HEK293 (cell line): ENCODE results near the gene GDPD3.

Source experiments
- CTCF ChIP-seq: fragments of 450-650 bp; formaldehyde crosslinking; IDR thresholded peaks from 2 replicates; pipeline ENCODE4 v1.5.1; 2016; ENCODE audit warnings: missing biosample characterization, missing genetic modification characterization
- EGR2 ChIP-seq: fragments of 450-650 bp; formaldehyde crosslinking; IDR thresholded peaks from 2 replicates; pipeline ENCODE4 v1.5.1; 2016; ENCODE audit warnings: low read depth, missing biosample characterization, missing genetic modification characterization
- FEZF1 ChIP-seq: fragments of 450-650 bp; formaldehyde crosslinking; IDR thresholded peaks from 2 replicates; pipeline ENCODE4 v1.5.1; 2016; ENCODE audit warnings: missing biosample characterization, missing genetic modification characterization
- KLF17 ChIP-seq: fragments of 450-650 bp; formaldehyde crosslinking; IDR thresholded peaks from 2 replicates; pipeline ENCODE4 v1.5.1; 2016; ENCODE audit warnings: missing biosample characterization, missing genetic modification characterization
- REPIN1 ChIP-seq: fragments of 450-650 bp; formaldehyde crosslinking; IDR thresholded peaks from 2 replicates; pipeline ENCODE4 v1.5.1; 2017; ENCODE audit warnings: missing biosample characterization, missing genetic modification characterization, low read depth
- SALL2 ChIP-seq: fragments of 450-650 bp; formaldehyde crosslinking; IDR thresholded peaks from 2 replicates; pipeline ENCODE4 v1.5.0; 2017; ENCODE audit warnings: missing biosample characterization, mild to moderate bottlenecking, missing genetic modification characterization, borderline replicate concordance
- ZBTB21 ChIP-seq: fragments of 450-650 bp; formaldehyde crosslinking; IDR thresholded peaks from 2 replicates; pipeline ENCODE4 v1.5.1; 2017; ENCODE audit warnings: missing biosample characterization, missing genetic modification characterization
- ZBTB49 ChIP-seq: fragments of 450-650 bp; formaldehyde crosslinking; IDR thresholded peaks from 2 replicates; pipeline ENCODE4 v1.5.1; 2016; ENCODE audit warnings: missing biosample characterization, missing genetic modification characterization, low read depth
- ZNF10 ChIP-seq: fragments of 450-650 bp; formaldehyde crosslinking; IDR thresholded peaks from 2 replicates; pipeline ENCODE4 v1.5.1; 2017; ENCODE audit warnings: missing biosample characterization, missing genetic modification characterization
- ZNF132 ChIP-seq: fragments of 450-650 bp; formaldehyde crosslinking; IDR thresholded peaks from 2 replicates; pipeline ENCODE4 v1.5.1; 2017; ENCODE audit warnings: missing biosample characterization, missing genetic modification characterization, borderline replicate concordance
- ZNF138 ChIP-seq: fragments of 450-650 bp; formaldehyde crosslinking; IDR thresholded peaks from 2 replicates; pipeline ENCODE4 v1.5.1; 2016; ENCODE audit warnings: missing biosample characterization, missing genetic modification characterization, borderline replicate concordance
- ZNF155 ChIP-seq: fragments of 450-650 bp; formaldehyde crosslinking; IDR thresholded peaks from 2 replicates; pipeline ENCODE4 v1.5.1; 2016; ENCODE audit warnings: missing biosample characterization, missing genetic modification characterization
- ZNF175 ChIP-seq: fragments of 450-650 bp; formaldehyde crosslinking; IDR thresholded peaks from 2 replicates; pipeline ENCODE4 v1.5.1; 2016; ENCODE audit warnings: missing biosample characterization, missing genetic modification characterization
- ZNF214 ChIP-seq: fragments of 450-650 bp; formaldehyde crosslinking; IDR thresholded peaks from 2 replicates; pipeline ENCODE4 v1.5.1; 2017; ENCODE audit warnings: missing biosample characterization, mild to moderate bottlenecking, missing genetic modification characterization, borderline replicate concordance
- ZNF239 ChIP-seq: fragments of 450-650 bp; formaldehyde crosslinking; IDR thresholded peaks from 2 replicates; pipeline ENCODE4 v1.5.1; 2016; ENCODE audit warnings: missing biosample characterization, missing genetic modification characterization
- ZNF302 ChIP-seq: fragments of 450-650 bp; formaldehyde crosslinking; IDR thresholded peaks from 2 replicates; pipeline ENCODE4 v1.5.1; 2016; ENCODE audit warnings: missing biosample characterization, missing genetic modification characterization, low read depth
- ZNF335 ChIP-seq: fragments of 450-650 bp; formaldehyde crosslinking; conservative IDR thresholded peaks from 2 replicates; pipeline ENCODE4 v1.5.1; 2016; ENCODE audit warnings: missing biosample characterization, missing genetic modification characterization
- ZNF404 ChIP-seq: fragments of 450-650 bp; formaldehyde crosslinking; IDR thresholded peaks from 2 replicates; pipeline ENCODE4 v1.5.1; 2017; ENCODE audit warnings: missing biosample characterization, missing genetic modification characterization
- ZNF433 ChIP-seq: fragments of 450-650 bp; formaldehyde crosslinking; IDR thresholded peaks from 2 replicates; pipeline ENCODE4 v1.5.1; 2016; ENCODE audit warnings: missing biosample characterization, missing genetic modification characterization, low read depth
- ZNF48 ChIP-seq: fragments of 450-650 bp; formaldehyde crosslinking; IDR thresholded peaks from 2 replicates; pipeline ENCODE4 v1.5.1; 2016; ENCODE audit warnings: missing biosample characterization, missing genetic modification characterization
- ZNF514 ChIP-seq: fragments of 450-650 bp; formaldehyde crosslinking; IDR thresholded peaks from 2 replicates; pipeline ENCODE4 v1.5.1; 2016; ENCODE audit warnings: missing biosample characterization, missing genetic modification characterization
- ZNF521 ChIP-seq: fragments of 450-650 bp; formaldehyde crosslinking; IDR thresholded peaks from 2 replicates; pipeline ENCODE4 v1.5.1; 2017; ENCODE audit warnings: missing biosample characterization, mild to moderate bottlenecking, missing genetic modification characterization
- ZNF544 ChIP-seq: fragments of 450-650 bp; formaldehyde crosslinking; IDR thresholded peaks from 2 replicates; pipeline ENCODE4 v1.5.0; 2017; ENCODE audit warnings: missing biosample characterization, missing genetic modification characterization
- ZNF549 ChIP-seq: fragments of 450-650 bp; IDR thresholded peaks from 2 replicates; pipeline ENCODE4 v1.5.1; 2018; ENCODE audit warnings: missing biosample characterization, missing genetic modification characterization, mild to moderate bottlenecking, inconsistent platforms, moderate library complexity
- ZNF621 ChIP-seq: fragments of 450-650 bp; formaldehyde crosslinking; IDR thresholded peaks from 2 replicates; pipeline ENCODE4 v1.5.1; 2017; ENCODE audit warnings: missing biosample characterization, missing genetic modification characterization
- ZNF629 ChIP-seq: fragments of 450-650 bp; formaldehyde crosslinking; IDR thresholded peaks from 2 replicates; pipeline ENCODE4 v1.5.1; 2017; ENCODE audit warnings: missing biosample characterization, missing genetic modification characterization
- ZNF660 ChIP-seq: fragments of 450-650 bp; IDR thresholded peaks from 2 replicates; pipeline ENCODE4 v1.5.1; 2018; ENCODE audit warnings: missing biosample characterization, mild to moderate bottlenecking, missing genetic modification characterization
- ZNF747 ChIP-seq: fragments of 450-650 bp; formaldehyde crosslinking; IDR thresholded peaks from 2 replicates; pipeline ENCODE4 v1.5.1; 2016; ENCODE audit warnings: missing biosample characterization, missing genetic modification characterization
- ZNF776 ChIP-seq: fragments of 450-650 bp; formaldehyde crosslinking; IDR thresholded peaks from 2 replicates; pipeline ENCODE4 v1.5.0; 2017; ENCODE audit warnings: missing biosample characterization, missing genetic modification characterization, borderline replicate concordance
- ZNF777 ChIP-seq: fragments of 450-650 bp; formaldehyde crosslinking; IDR thresholded peaks from 2 replicates; pipeline ENCODE4 v1.5.1; 2017; ENCODE audit warnings: missing biosample characterization, missing genetic modification characterization, borderline replicate concordance
- ZNF785 ChIP-seq: fragments of 450-650 bp; formaldehyde crosslinking; IDR thresholded peaks from 2 replicates; pipeline ENCODE4 v1.5.1; 2016; ENCODE audit warnings: missing biosample characterization, missing genetic modification characterization
- ZSCAN5A ChIP-seq: fragments of 450-650 bp; formaldehyde crosslinking; IDR thresholded peaks from 2 replicates; pipeline ENCODE4 v1.5.1; 2016; ENCODE audit warnings: missing biosample characterization, missing genetic modification characterization
- TF ChIP-seq, protein P1 (sequence below): fragments of 450-650 bp; formaldehyde crosslinking; IDR thresholded peaks from 2 replicates; pipeline ENCODE4 v1.5.1; 2016; ENCODE audit warnings: missing biosample characterization, missing genetic modification characterization, borderline replicate concordance

GDPD3 gene

GRCh38 chr16:30065102-30065942 is 48.0 kb downstream of the GDPD3 start, which contains the start of gene ALDOA (continued):
- TF ChIP-seq ZNF214 (tag by site-specific recombination) (no peak), ZSCAN5A (peak; percentile 98), ZNF629 (tag by site-specific recombination) (peak; percentile 93), ZNF335 (peak; percentile 79; the same call in 1 of the 2 replicates), ZNF514 (tag by site-specific recombination) (no peak), ZNF433 (tag by site-specific recombination) (no peak), ZNF48 (tag by site-specific recombination) (no peak), ZNF138 (no peak), REPIN1 (peak; percentile 85; the same call in 1 of the 2 replicates), ZNF10 (tag by site-specific recombination) (peak; percentile 37), ZNF660 (peak; percentile 71), ZNF175 (tag by site-specific recombination) (no peak), ZNF776 (no peak), KLF17 (tag by site-specific recombination) (peak; percentile 98), ZNF621 (tag by site-specific recombination) (no peak), ZNF155 (tag by site-specific recombination) (no peak), EGR2 (tag by site-specific recombination) (peak; percentile 60), ZNF785 (peak; percentile 89; the same call in 1 of the 2 replicates), ZNF747 (no peak), ZBTB49 (tag by site-specific recombination) (no peak), CTCF (tag by site-specific recombination) (peak; percentile 34), ZBTB21 (tag by site-specific recombination) (peak; percentile 37; the same call in 1 of the 2 replicates), ZNF544 (no peak), FEZF1 (tag by site-specific recombination) (peak; percentile 59), ZNF521 (tag by site-specific recombination) (no peak), ZNF404 (tag by site-specific recombination) (no peak), SALL2 (no peak), ZNF549 (tag by site-specific recombination) (no peak), ZNF777 (peak; percentile 64; the same call in 1 of the 2 replicates), ZNF302 (tag by site-specific recombination) (no peak), ZNF132 (no peak), ZNF239 (tag by site-specific recombination) (0 out of 2 replicates have a peak, but pooled peaks have one; percentile 54)
- TF ChIP-seq, protein P1, sequence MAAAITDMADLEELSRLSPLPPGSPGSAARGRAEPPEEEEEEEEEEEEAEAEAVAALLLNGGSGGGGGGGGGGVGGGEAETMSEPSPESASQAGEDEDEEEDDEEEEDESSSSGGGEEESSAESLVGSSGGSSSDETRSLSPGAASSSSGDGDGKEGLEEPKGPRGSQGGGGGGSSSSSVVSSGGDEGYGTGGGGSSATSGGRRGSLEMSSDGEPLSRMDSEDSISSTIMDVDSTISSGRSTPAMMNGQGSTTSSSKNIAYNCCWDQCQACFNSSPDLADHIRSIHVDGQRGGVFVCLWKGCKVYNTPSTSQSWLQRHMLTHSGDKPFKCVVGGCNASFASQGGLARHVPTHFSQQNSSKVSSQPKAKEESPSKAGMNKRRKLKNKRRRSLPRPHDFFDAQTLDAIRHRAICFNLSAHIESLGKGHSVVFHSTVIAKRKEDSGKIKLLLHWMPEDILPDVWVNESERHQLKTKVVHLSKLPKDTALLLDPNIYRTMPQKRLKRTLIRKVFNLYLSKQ (tag by site-specific recombination) = no peak; the same call in 1 of the 2 replicates
